CD14-positive monocyte (primary cell): ENCODE results near the gene SOS1. TPM values are rescaled to one million over a fixed set of nuclear protein-coding genes. Genes with fewer than 3 reads are reported as not detected.

Experiments used
- DNase-seq, 3 donors: peaks; one replicate each; pipeline ENCODE4 v3.0.0-alpha.2; 2011 to 2022
- H2AFZ ChIP-seq: 2 replicates; pipeline ENCODE4 v1.6.0; 2012; ENCODE audit warnings: mild to moderate bottlenecking, low read depth, low read length, inconsistent platforms; ENCODE audit not compliant: insufficient read depth, poor library complexity, severe bottlenecking
- H3K27ac ChIP-seq, 2 donors: 1 replicate in 1 of 2; 2 replicates in 1 of 2; pipeline ENCODE4 v1.5.1; 2012 to 2013; ENCODE audit warnings: low read length in 2 of 2, control low read depth in 1 of 2, inconsistent platforms in 1 of 2, low read depth in 1 of 2, mild to moderate bottlenecking in 1 of 2
- H3K27me3 ChIP-seq, 2 donors: one replicate each; pipeline versions ENCODE4 v1.6.0 to v1.6.1; 2011 to 2013; ENCODE audit warnings: low read length in 2 of 2; ENCODE audit not compliant: control insufficient read depth in 2 of 2, insufficient read depth in 2 of 2
- H3K36me3 ChIP-seq, 2 donors: replicated peaks in 1 of 2; 1 replicate in 1 of 2; 2 replicates in 1 of 2; pipeline versions ENCODE4 v1.5.1 to v1.6.1; 2012 to 2013; ENCODE audit warnings: low read length in 2 of 2, control low read depth in 1 of 2, inconsistent platforms in 1 of 2, mild to moderate bottlenecking in 1 of 2; ENCODE audit not compliant: insufficient read depth in 2 of 2, control insufficient read depth in 1 of 2
- H3K4me1 ChIP-seq, 2 donors: 1 replicate in 1 of 2; 2 replicates in 1 of 2; pipeline versions ENCODE4 v1.5.1 to v1.6.1; 2012 to 2013; ENCODE audit warnings: low read length in 2 of 2, control low read depth in 1 of 2, inconsistent platforms in 1 of 2, mild to moderate bottlenecking in 1 of 2, moderate library complexity in 1 of 2; ENCODE audit not compliant: insufficient read depth in 2 of 2, control insufficient read depth in 1 of 2
- H3K4me2 ChIP-seq: replicated peaks from 2 replicates; pipeline ENCODE3; 2012; ENCODE audit warnings: low read length, moderate library complexity, mild to moderate bottlenecking; ENCODE audit not compliant: poor library complexity, severe bottlenecking; ENCODE audit errors: extremely low read depth
- H3K4me3 ChIP-seq, 3 experiments: fragments of 200-600 bp in 1 of 3; sonication (generic) in 1 of 3; replicated peaks in 1 of 3; 1 replicate in 2 of 3; 2 replicates in 1 of 3; pipeline ENCODE4 v1.5.1; 2011 to 2013; ENCODE audit warnings: low read length in 3 of 3, mild to moderate bottlenecking in 3 of 3, control low read depth in 2 of 3, low read depth in 2 of 3, inconsistent platforms in 1 of 3, moderate library complexity in 1 of 3
- H3K79me2 ChIP-seq: 2 replicates; pipeline ENCODE4 v1.6.0; 2012; ENCODE audit warnings: mild to moderate bottlenecking, control low read depth, inconsistent platforms, low read length, moderate library complexity; ENCODE audit not compliant: insufficient read depth
- H3K9ac ChIP-seq: 2 replicates; pipeline ENCODE4 v1.6.0; 2017; ENCODE audit warnings: low read length, mild to moderate bottlenecking; ENCODE audit not compliant: insufficient read depth, poor library complexity, severe bottlenecking
- H3K9me3 ChIP-seq, 2 donors: replicated peaks in 1 of 2; 1 replicate in 1 of 2; 2 replicates in 1 of 2; pipeline versions ENCODE4 v1.5.1 to v1.6.1; 2012 to 2013; ENCODE audit warnings: low read length in 2 of 2, control low read depth in 1 of 2; ENCODE audit not compliant: control insufficient read depth in 1 of 2, insufficient read depth in 1 of 2
- H4K20me1 ChIP-seq: 2 replicates; pipeline ENCODE4 v1.6.0; 2012; ENCODE audit warnings: mild to moderate bottlenecking, low read length, control low read depth, moderate library complexity; ENCODE audit not compliant: insufficient read depth
- H3K27ac Mint-ChIP-seq, 7 donors: one replicate each; pipeline ENCODE4 v1.8.0; 2020; ENCODE audit warnings: mild to moderate bottlenecking in 7 of 7, mixed read lengths in 7 of 7, moderate library complexity in 6 of 7, inconsistent platforms in 2 of 7
- H3K27me3 Mint-ChIP-seq, 3 donors: one replicate each; pipeline ENCODE4 v1.8.0; 2021 to 2022; ENCODE audit warnings: low read depth in 3 of 3, mild to moderate bottlenecking in 3 of 3, mixed read lengths in 3 of 3, moderate library complexity in 3 of 3, inconsistent platforms in 1 of 3
- H3K36me3 Mint-ChIP-seq, 2 donors: one replicate each; pipeline ENCODE4 v1.8.0; 2020; ENCODE audit warnings: mixed read lengths in 2 of 2, inconsistent platforms in 1 of 2, mild to moderate bottlenecking in 1 of 2
- H3K4me1 Mint-ChIP-seq: one replicate; pipeline ENCODE4 v1.8.0; 2020; ENCODE audit warnings: mild to moderate bottlenecking, mixed read lengths
- H3K4me3 Mint-ChIP-seq, 2 donors: one replicate each; pipeline ENCODE4 v1.8.0; 2020; ENCODE audit warnings: mild to moderate bottlenecking in 2 of 2, mixed read lengths in 2 of 2, moderate library complexity in 1 of 2
- H3K9me3 Mint-ChIP-seq, 7 donors: one replicate each; pipeline ENCODE4 v1.8.0; 2020 to 2022; ENCODE audit warnings: mixed read lengths in 7 of 7, mild to moderate bottlenecking in 6 of 7, moderate library complexity in 6 of 7, inconsistent platforms in 2 of 7
- WGBS: methylation state at CpG from one replicate; pipeline ENCODE4 v1.1.5; 2013; ENCODE audit warnings: missing lambda C conversion rate; ENCODE audit not compliant: insufficient coverage; 5-methylcytosine and 5-hydroxymethylcytosine counted together
- intact Hi-C, 2 donors: fragments of 100-400 bp; cut with micrococcal nuclease; formaldehyde crosslinking; loops; one replicate each; pipeline versions ENCODE4 v1.15.0 to v1.15.1; 2023
- polyA plus RNA-seq, 3 donors: library from polyadenylated mRNA; depleted of rRNA in 1 of 3; unstranded in 2 of 3; stranded (reverse) in 1 of 3; fragments of 300-500 nt in 2 of 3; fragments of >200 nt in 1 of 3; fragmentation: Illumina TruSeq in 2 of 3; gene quantifications; 1 replicate in 2 of 3; 2 replicates in 1 of 3; pipeline ENCODE4 v1.2.3, GENCODE V29; 2012 to 2021
- TF ChIP-seq, protein P1 (sequence below): fragments of 200-600 bp; IDR thresholded peaks from one replicate; pipeline ENCODE4 v1.8.0; 2022; ENCODE audit warnings: antibody characterized with exemption, mild to moderate bottlenecking

Gene SOS1
- polyA plus RNA-seq, 3 donors, result 5.3 to 15.6 (median 7.7) TPM

DNA sequence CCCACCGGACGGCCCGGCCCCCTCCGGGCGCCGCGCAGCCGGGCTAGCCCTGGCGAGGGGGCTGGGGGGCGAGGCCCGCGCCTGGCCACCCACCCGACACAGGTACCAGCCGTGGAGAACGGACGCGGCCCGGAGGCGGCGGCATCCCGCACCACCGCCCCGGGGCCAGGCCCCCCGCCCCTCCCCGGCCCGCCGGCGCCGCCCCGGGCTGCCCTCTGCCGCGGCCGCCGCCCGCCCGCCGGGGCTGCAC lies 405 bp downstream of the SOS1 start:
- no peak overlapping the region for H3K4me3 Mint-ChIP-seq
- no peaks in the 10 kb centered on the region for H3K27me3 Mint-ChIP-seq
- no peaks in the 10 kb centered on the region for H3K27me3 ChIP-seq
- peaks cover 65% of the 10 kb centered on the region for H3K79me2 ChIP-seq
- H4K20me1 ChIP-seq, result peaks cover 44% of the 10 kb centered on the region
- no peak for DNase-seq
- H3K4me2 ChIP-seq, result peak overlapping the region; percentile 98
- H3K9me3 ChIP-seq, result no peaks in the 10 kb centered on the region
- H3K9me3 Mint-ChIP-seq, result peaks cover 0 to 3% (median 0%) of the 10 kb centered on the region in 7 donors
- TF ChIP-seq, protein P1, sequence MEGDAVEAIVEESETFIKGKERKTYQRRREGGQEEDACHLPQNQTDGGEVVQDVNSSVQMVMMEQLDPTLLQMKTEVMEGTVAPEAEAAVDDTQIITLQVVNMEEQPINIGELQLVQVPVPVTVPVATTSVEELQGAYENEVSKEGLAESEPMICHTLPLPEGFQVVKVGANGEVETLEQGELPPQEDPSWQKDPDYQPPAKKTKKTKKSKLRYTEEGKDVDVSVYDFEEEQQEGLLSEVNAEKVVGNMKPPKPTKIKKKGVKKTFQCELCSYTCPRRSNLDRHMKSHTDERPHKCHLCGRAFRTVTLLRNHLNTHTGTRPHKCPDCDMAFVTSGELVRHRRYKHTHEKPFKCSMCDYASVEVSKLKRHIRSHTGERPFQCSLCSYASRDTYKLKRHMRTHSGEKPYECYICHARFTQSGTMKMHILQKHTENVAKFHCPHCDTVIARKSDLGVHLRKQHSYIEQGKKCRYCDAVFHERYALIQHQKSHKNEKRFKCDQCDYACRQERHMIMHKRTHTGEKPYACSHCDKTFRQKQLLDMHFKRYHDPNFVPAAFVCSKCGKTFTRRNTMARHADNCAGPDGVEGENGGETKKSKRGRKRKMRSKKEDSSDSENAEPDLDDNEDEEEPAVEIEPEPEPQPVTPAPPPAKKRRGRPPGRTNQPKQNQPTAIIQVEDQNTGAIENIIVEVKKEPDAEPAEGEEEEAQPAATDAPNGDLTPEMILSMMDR, result no peak
- H3K4me1 Mint-ChIP-seq, result peaks cover 51% of the 10 kb centered on the region
- peak overlapping the region; percentile 78 for H3K9ac ChIP-seq
- 0% methylated on average over 37 of the region's 37 CpGs for WGBS
- peak overlapping the region in 1 of 7 donors; percentile 89 for H3K27ac Mint-ChIP-seq
- H3K4me3 ChIP-seq, result peak overlapping the region; percentile 73 to 88 (median 77)
- H2AFZ ChIP-seq, result peak overlapping the region; percentile 97
- H3K4me1 ChIP-seq, result peaks cover 34 to 49% of the 10 kb centered on the region in 2 donors
- intact Hi-C loops, result loop anchor here in 1 of 2 donors (2.0 to 10.0 kb wide), 2 partner anchors 106 to 374 kb away; no protein-coding TSS in a partner anchor
- peaks cover 10 to 13% of the 10 kb centered on the region in 2 donors for H3K36me3 Mint-ChIP-seq
- H3K36me3 ChIP-seq, result peaks cover 0 to 10% of the 10 kb centered on the region in 2 donors
- H3K27ac ChIP-seq, result peak overlapping the region; percentile 91 to 93

DNA sequence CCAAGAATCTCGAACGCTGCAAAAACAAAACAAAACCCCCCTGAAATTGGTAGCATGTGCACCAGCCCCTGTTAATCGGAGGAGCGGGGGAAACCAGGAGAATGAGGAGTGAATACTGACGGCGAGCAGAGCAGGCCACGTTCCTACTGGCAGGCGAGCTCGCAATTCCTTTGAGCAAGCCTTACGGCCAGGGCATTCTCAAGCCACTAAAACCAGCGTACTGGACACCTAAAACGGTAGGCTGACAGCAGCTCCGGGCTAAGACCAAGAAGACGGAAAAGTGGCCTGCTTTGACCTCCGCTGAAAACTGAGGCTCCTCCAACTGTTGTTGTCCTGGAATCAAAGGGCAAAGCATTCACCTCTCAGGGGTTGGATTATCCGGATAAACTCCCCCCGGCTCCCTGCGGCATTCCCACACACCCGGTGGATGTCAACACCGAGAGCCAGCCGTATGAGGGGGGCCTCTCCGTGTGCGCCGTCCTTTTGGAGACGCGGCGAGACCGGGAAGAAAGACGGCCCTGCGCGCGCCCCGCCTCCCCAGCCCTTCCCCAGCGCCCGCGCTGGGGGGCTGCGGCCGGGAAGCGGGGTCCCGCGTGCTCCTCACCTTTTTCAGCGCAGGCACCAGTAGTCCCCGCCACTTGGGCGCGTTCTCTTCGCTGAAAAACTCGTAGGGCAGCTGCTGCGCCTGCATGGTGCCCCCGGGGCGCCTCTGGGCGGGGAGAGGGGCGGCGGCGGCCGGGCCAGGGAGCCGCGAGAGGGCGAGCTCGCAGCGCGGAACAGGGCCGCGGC lies 925 bp downstream of the SOS1 start:
- intact Hi-C loops, result loop anchor here in 1 of 2 donors (2.0 to 10.0 kb wide), 3 partner anchors 55 to 375 kb away; no protein-coding TSS in a partner anchor
- Histone ChIP-seq H2AFZ (peak overlapping the region; percentile 81), H3K4me3 (peak overlapping the region; percentile 77 to 88 (median 78)), H3K9me3 (no peaks in the 10 kb centered on the region), H3K36me3 (peaks cover 0 to 10% of the 10 kb centered on the region in 2 donors), H3K9ac (peak overlapping the region; percentile 77), H3K27me3 (no peaks in the 10 kb centered on the region), H3K27ac (peak overlapping the region; percentile 87 to 93), H3K4me1 (peaks cover 31 to 44% of the 10 kb centered on the region in 2 donors), H3K79me2 (peaks cover 69% of the 10 kb centered on the region), H4K20me1 (peaks cover 49% of the 10 kb centered on the region), H3K4me2 (peak overlapping the region; percentile 98)
- Mint-ChIP-seq H3K27ac (peak overlapping the region; percentile 83 to 93 (median 89)), H3K36me3 (peaks cover 10 to 13% of the 10 kb centered on the region in 2 donors), H3K9me3 (peaks cover 0 to 3% (median 0%) of the 10 kb centered on the region in 7 donors), H3K4me3 (peak overlapping the region; percentile 91 to 95), H3K4me1 (peaks cover 48% of the 10 kb centered on the region), H3K27me3 (no peaks in the 10 kb centered on the region)
- peak in 2 of 3 donors; percentile 35 to 44 for DNase-seq
- TF ChIP-seq, protein P1, result peak; percentile 35
- WGBS, result under 1% methylated on average over 63 of the region's 63 CpGs
